H1 (cell line): ENCODE results near the gene CDKL1. TPM values are rescaled to one million over a fixed set of nuclear protein-coding genes. Genes with fewer than 3 reads are reported as not detected.
A peak's percentile ranks its signal among the peaks of the same experiment; 100 is the strongest.

Experiments used
- CTCF ChIA-PET: fragments of 300-600 bp; sonication (Branson Sonifier 250); formaldehyde crosslinking; loops from one replicate; lab custom pipeline; 2021; ENCODE audit not compliant: partially characterized antibody; lab: Charles Lee
- POLR2A ChIA-PET: fragments of 300-600 bp; sonication (Branson Sonifier 250); formaldehyde crosslinking; loops from one replicate; lab custom pipeline; 2021; ENCODE audit warnings: inconsistent platforms; ENCODE audit not compliant: partially characterized antibody; lab: Charles Lee
- DNase-seq, 2 experiments: peaks; one replicate each; pipeline versions ENCODE4 v3.0.0 to v3.0.0-alpha.2; 2010 to 2022; ENCODE audit warnings: low spot score in 2 of 2, low read depth in 1 of 2, mixed read lengths in 1 of 2
- FAIRE-seq: peaks from 2 replicates; lab custom pipeline; 2011; peaks lifted over from hg19 to GRCh38; lab: Jason Lieb, UNC
- H2AFZ ChIP-seq: 2 replicates; pipeline ENCODE4 v1.8.1; 2012; ENCODE audit warnings: low read length, inconsistent platforms
- H2AK5ac ChIP-seq: 2 replicates; pipeline ENCODE4 v1.6.1; 2013; ENCODE audit warnings: low read depth, low read length
- H2BK120ac ChIP-seq: replicated peaks from 2 replicates; pipeline ENCODE3; 2013; ENCODE audit warnings: low read depth, low read length, inconsistent platforms
- H2BK12ac ChIP-seq: 2 replicates; pipeline ENCODE4 v1.6.1; 2013; ENCODE audit warnings: low read depth, low read length
- H2BK15ac ChIP-seq: 2 replicates; pipeline ENCODE4 v1.6.1; 2013; ENCODE audit warnings: low read length
- H2BK20ac ChIP-seq: 2 replicates; pipeline ENCODE4 v1.6.1; 2013; ENCODE audit warnings: low read length
- H2BK5ac ChIP-seq: 2 replicates; pipeline ENCODE4 v1.6.1; 2013; ENCODE audit warnings: low read depth, low read length
- H3K14ac ChIP-seq: 2 replicates; pipeline ENCODE4 v1.6.1; 2013; ENCODE audit warnings: inconsistent platforms; ENCODE audit not compliant: insufficient read length
- H3K18ac ChIP-seq: 2 replicates; pipeline ENCODE4 v1.6.1; 2013; ENCODE audit warnings: low read length; ENCODE audit errors: extremely low read depth
- H3K23ac ChIP-seq: 2 replicates; pipeline ENCODE4 v1.6.1; 2013; ENCODE audit warnings: inconsistent platforms; ENCODE audit not compliant: insufficient read length
- H3K23me2 ChIP-seq: 2 replicates; pipeline ENCODE4 v1.6.1; 2013; ENCODE audit warnings: low read depth, low read length
- H3K27ac ChIP-seq: 2 replicates; pipeline ENCODE4 v1.6.1; 2011; ENCODE audit warnings: low read depth, low read length, inconsistent platforms
- H3K27me3 ChIP-seq, 4 experiments: replicated peaks in 1 of 4; 1 replicate in 1 of 4; 2 replicates in 3 of 4; pipeline versions ENCODE4 v1.6.1 to v1.8.1; 2011 to 2013; ENCODE audit warnings: low read length in 3 of 4, mild to moderate bottlenecking in 3 of 4, inconsistent platforms in 2 of 4, mixed read lengths in 2 of 4, moderate library complexity in 1 of 4; ENCODE audit not compliant: control insufficient read depth in 3 of 4, insufficient read depth in 3 of 4; ENCODE audit errors: extremely low read depth in 1 of 4
- H3K36me3 ChIP-seq, 4 experiments: 2 replicates each; pipeline versions ENCODE4 v1.6.1 to v1.8.1; 2011 to 2013; ENCODE audit warnings: mild to moderate bottlenecking in 4 of 4, low read length in 3 of 4, moderate library complexity in 2 of 4, control low read depth in 1 of 4, inconsistent platforms in 1 of 4; ENCODE audit not compliant: insufficient read depth in 4 of 4, control insufficient read depth in 2 of 4
- H3K4ac ChIP-seq: replicated peaks from 2 replicates; pipeline ENCODE3; 2013; ENCODE audit warnings: low read length, low read depth, mixed read lengths, inconsistent platforms; ENCODE audit not compliant: insufficient read length
- H3K4me1 ChIP-seq, 4 experiments: replicated peaks in 1 of 4; 1 replicate in 1 of 4; 2 replicates in 3 of 4; pipeline versions ENCODE4 v1.6.1 to v1.8.1; 2011 to 2013; ENCODE audit warnings: low read length in 3 of 4, inconsistent platforms in 2 of 4, mixed read lengths in 1 of 4; ENCODE audit not compliant: insufficient read depth in 4 of 4, control insufficient read depth in 3 of 4
- H3K4me2 ChIP-seq, 2 experiments: 2 replicates each; pipeline versions ENCODE4 v1.6.1 to v1.8.1; 2011 to 2013; ENCODE audit warnings: low read depth in 2 of 2, low read length in 2 of 2, control low read depth in 1 of 2, inconsistent platforms in 1 of 2, mild to moderate bottlenecking in 1 of 2; ENCODE audit not compliant: insufficient read depth in 1 of 2
- H3K4me3 ChIP-seq, 4 experiments: fragments of 200-600, 300-600 bp in 1 of 4; sonication (generic), shearing (Covaris generic), sonication (Bioruptor Twin) in 1 of 4; 2 replicates each; pipeline versions ENCODE4 v1.5.1 to v1.8.1; 2011 to 2016; ENCODE audit warnings: low read length in 4 of 4, low read depth in 3 of 4, control low read depth in 2 of 4, inconsistent platforms in 2 of 4, mild to moderate bottlenecking in 2 of 4, mixed read lengths in 1 of 4, moderate library complexity in 1 of 4; ENCODE audit not compliant: insufficient read depth in 2 of 4; ENCODE audit errors: extremely low read depth in 1 of 4
- H3K56ac ChIP-seq: replicated peaks from 2 replicates; pipeline ENCODE3; 2013; ENCODE audit warnings: low read depth, mild to moderate bottlenecking, mixed read lengths, low read length, inconsistent platforms; ENCODE audit not compliant: insufficient read length
- H3K79me1 ChIP-seq: 2 replicates; pipeline ENCODE4 v1.6.1; 2013; ENCODE audit warnings: low read depth, low read length, control low read depth
- H3K79me2 ChIP-seq, 2 experiments: 2 replicates each; pipeline versions ENCODE4 v1.6.1 to v1.8.1; 2012 to 2013; ENCODE audit warnings: low read length in 2 of 2, mild to moderate bottlenecking in 2 of 2, inconsistent platforms in 1 of 2; ENCODE audit not compliant: insufficient read depth in 2 of 2, control insufficient read depth in 1 of 2
- H3K9ac ChIP-seq, 4 experiments: replicated peaks in 1 of 4; 1 replicate in 1 of 4; 2 replicates in 3 of 4; pipeline versions ENCODE4 v1.6.1 to v1.8.1; 2011 to 2013; ENCODE audit warnings: low read depth in 3 of 4, low read length in 3 of 4, control low read depth in 2 of 4, mild to moderate bottlenecking in 2 of 4, moderate library complexity in 2 of 4, inconsistent platforms in 1 of 4; ENCODE audit errors: extremely low read depth in 1 of 4
- H3K9me3 ChIP-seq, 2 experiments: 2 replicates each; pipeline versions ENCODE4 v1.6.1 to v1.8.1; 2012 to 2013; ENCODE audit warnings: mild to moderate bottlenecking in 2 of 2, moderate library complexity in 2 of 2, control low read depth in 1 of 2, inconsistent platforms in 1 of 2, low read depth in 1 of 2, low read length in 1 of 2, mixed read lengths in 1 of 2; ENCODE audit not compliant: insufficient read depth in 2 of 2
- H4K20me1 ChIP-seq, 2 experiments: replicated peaks in 1 of 2; 2 replicates each; pipeline versions ENCODE3 to v1.8.1; 2011 to 2013; ENCODE audit warnings: inconsistent platforms in 2 of 2, low read length in 2 of 2, mild to moderate bottlenecking in 1 of 2; ENCODE audit not compliant: insufficient read depth in 2 of 2, control insufficient read depth in 1 of 2
- H4K5ac ChIP-seq: 2 replicates; pipeline ENCODE4 v1.6.1; 2013; ENCODE audit warnings: low read length, low read depth, mixed read lengths, inconsistent platforms; ENCODE audit not compliant: insufficient read length
- H4K8ac ChIP-seq: 2 replicates; pipeline ENCODE4 v1.8.0; 2013; ENCODE audit warnings: mild to moderate bottlenecking, moderate library complexity, low read length, inconsistent platforms; ENCODE audit not compliant: insufficient read depth; ENCODE audit errors: extremely low read depth
- H4K91ac ChIP-seq: replicated peaks from 2 replicates; pipeline ENCODE3; 2013; ENCODE audit warnings: low read length, mixed read lengths, inconsistent platforms; ENCODE audit not compliant: insufficient read length
- BRCA1 ChIP-seq: IDR thresholded peaks from 2 replicates; pipeline ENCODE4 v1.6.1; 2012; ENCODE audit warnings: low read depth, low read length, improper control_type of control experiment
- CTCF ChIP-seq, 3 experiments: IDR thresholded peaks; 1 replicate in 2 of 3; 2 replicates in 1 of 3; pipeline versions ENCODE4 v1.5.1 to v1.6.1; 2011; ENCODE audit warnings: low read length in 3 of 3, mild to moderate bottlenecking in 3 of 3, inconsistent platforms in 2 of 3, low read depth in 1 of 3, moderate library complexity in 1 of 3; ENCODE audit not compliant: insufficient read depth in 1 of 3; ENCODE audit errors: control extremely low read depth in 1 of 3
- HDAC2 ChIP-seq, 2 experiments: fragments of 300-600 bp in 1 of 2; sonication (generic) in 1 of 2; IDR thresholded peaks; 2 replicates each; pipeline ENCODE4 v1.6.1; 2011 to 2012; ENCODE audit warnings: low read depth in 2 of 2, low read length in 2 of 2, mild to moderate bottlenecking in 2 of 2, moderate library complexity in 2 of 2, borderline replicate concordance in 1 of 2, inconsistent platforms in 1 of 2
- JUN ChIP-seq: IDR thresholded peaks from 2 replicates; pipeline ENCODE4 v1.6.1; 2011; ENCODE audit warnings: low read depth, mild to moderate bottlenecking, improper control_type of control experiment, low read length
- KDM5A ChIP-seq: fragments of 200-600 bp; IDR thresholded peaks from 2 replicates; pipeline ENCODE4 v1.7.1; 2012; ENCODE audit warnings: mild to moderate bottlenecking, low read length, inconsistent platforms, mixed read lengths
- RBBP5 ChIP-seq: IDR thresholded peaks from 2 replicates; pipeline ENCODE4 v1.7.1; 2012; ENCODE audit warnings: low read depth, mild to moderate bottlenecking, inconsistent platforms, low read length, moderate library complexity, borderline replicate concordance
- RFX5 ChIP-seq: IDR thresholded peaks from 2 replicates; pipeline ENCODE4 v1.6.1; 2011; ENCODE audit warnings: low read depth, low read length, improper control_type of control experiment, borderline replicate concordance
- SIX5 ChIP-seq: IDR thresholded peaks from 2 replicates; pipeline ENCODE4 v1.6.1; 2011; ENCODE audit warnings: mild to moderate bottlenecking, low read depth, low read length
- TEAD4 ChIP-seq: IDR thresholded peaks from 2 replicates; pipeline ENCODE4 v1.6.1; 2012; ENCODE audit warnings: low read depth, low read length, inconsistent platforms, mixed read lengths
- WGBS, 2 experiments: shearing (Covaris generic) in 1 of 2; methylation state at CpG; one replicate each; pipeline versions ENCODE4 v1.1.6 to v1.1.7; 2013 to 2015; ENCODE audit warnings: low lambda C conversion rate in 2 of 2, mixed read lengths in 2 of 2, inconsistent platforms in 1 of 2, low coverage in 1 of 2, missing lambda C conversion rate in 1 of 2; ENCODE audit not compliant: insufficient replicate concordance in 2 of 2, insufficient coverage in 1 of 2, insufficient read length in 1 of 2; ENCODE audit errors: extremely low coverage in 1 of 2, missing lambda C conversion rate in 1 of 2; 5-methylcytosine and 5-hydroxymethylcytosine counted together
- polyA plus RNA-seq, 7 experiments: library from polyadenylated mRNA; depleted of rRNA in 3 of 7; stranded (reverse) in 5 of 7; unstranded in 2 of 7; fragments of >200 nt in 5 of 7; fragments of 200-250 nt in 2 of 7; gene quantifications; 1 replicate in 5 of 7; 2 replicates in 1 of 7; 4 replicates in 1 of 7; pipeline versions ENCODE4 v1.2.1 to v1.2.3, GENCODE V29; 2011 to 2013; ENCODE audit warnings: missing spikeins in 2 of 7, mixed read lengths in 2 of 7
- total RNA-seq: library from RNA; stranded (reverse); fragmentation: NEBNext Ultra II Directional; extraction: Animal tissue kit (Norgen Biotek cat#: 25700); gene quantifications from 2 replicates; pipeline ENCODE4 v1.2.1, GENCODE V29; 2021

The CDKL1 gene
- total and polyA plus RNA-seq, 2 of the 8 experiments (the other 6 are each of a cell fraction or from before 2014, with no cell fraction given) = 1.2 to 2.2 TPM

GRCh38 chr14:50318031-50318626, 78.6 kb downstream of the CDKL1 start:
- CTCF ChIA-PET = interaction anchor here (0.6 to 1.6 kb wide), 11 partner anchors 11 to 456 kb away, joined by 3 to 6 read pairs (median 4); partner anchors contain the start of gene MAP4K5
- DNase-seq = no peak
- no peak for FAIRE-seq
- TF ChIP-seq RBBP5 (no peak), TEAD4 (no peak), RFX5 (no peak), HDAC2 (IDR thresholded peaks at IDR 0.05; ENCODE audit: borderline replicate concordance in 1 of 2, low read depth in 2 of 2, low read length in 2 of 2) (no peak), SIX5 (no peak), KDM5A (no peak), JUN (no peak), CTCF (IDR thresholded peaks at IDR 0.05; ENCODE audit: control extremely low read depth in 1 of 3, insufficient read depth in 1 of 3, low read depth in 1 of 3, low read length in 3 of 3) (peak in 2 of 3 experiments; percentile 30 to 36; a peak in 2 of 4 replicates), BRCA1 (no peak)

More at GRCh38 chr14:50318031-50318626, 78.6 kb downstream of the CDKL1 start:
- no peak overlapping the region for H3K23ac ChIP-seq
- no peaks in the 10 kb centered on the region for H3K23me2 ChIP-seq
- no peak overlapping the region for H2AFZ ChIP-seq
- H4K8ac ChIP-seq = no peak overlapping the region
- 68% methylated on average over 4 of the region's 4 CpGs; no CpG with 5 or more reads in 1 of the 2 experiments for WGBS, 2 experiments
- peaks cover 8% of the 10 kb centered on the region; the same call in 1 of the 2 replicates for H3K79me1 ChIP-seq
- H4K20me1 ChIP-seq = peaks cover 0 to 1% of the 10 kb centered on the region in 2 experiments
- no peak overlapping the region for H3K9ac ChIP-seq
- H2BK12ac ChIP-seq = no peak overlapping the region
- no peaks in the 10 kb centered on the region for H3K27me3 ChIP-seq
- peaks cover 4 to 9% (median 5%) of the 10 kb centered on the region in 4 experiments; a peak in 5 of 8 replicates for H3K36me3 ChIP-seq
- no peak overlapping the region for H3K4me2 ChIP-seq
- no peak overlapping the region for H3K4me3 ChIP-seq
- no peak overlapping the region for H2BK5ac ChIP-seq
- H4K5ac ChIP-seq = no peak overlapping the region
- no peaks in the 10 kb centered on the region; a peak in 2 of 4 replicates for H3K9me3 ChIP-seq
- H3K4ac ChIP-seq = no peak overlapping the region
- no peak overlapping the region for H3K14ac ChIP-seq
- no peak overlapping the region for H3K27ac ChIP-seq
- no peak overlapping the region for H3K18ac ChIP-seq
- no peak overlapping the region for H2AK5ac ChIP-seq
- H2BK15ac ChIP-seq = no peak overlapping the region
- no peak overlapping the region for H4K91ac ChIP-seq
- peaks cover 0 to under 1% (median under 1%) of the 10 kb centered on the region in 4 experiments; a peak in 2 of 7 replicates for H3K4me1 ChIP-seq
- peaks cover 0 to 39% of the 10 kb centered on the region in 2 experiments; a peak in 3 of 4 replicates for H3K79me2 ChIP-seq
- no peak overlapping the region for H2BK20ac ChIP-seq
- H3K56ac ChIP-seq = no peak overlapping the region
- POLR2A ChIA-PET = interaction anchor here (0.6 to 1.6 kb wide), 3 partner anchors 11 to 18 kb away, joined by 3 read pairs; no protein-coding TSS in a partner anchor
- H2BK120ac ChIP-seq = no peak overlapping the region
